HEK293T (cell line): ENCODE data around the gene BZW2.
A peak's percentile ranks its signal among the peaks of the same experiment; 100 is the strongest.

Source experiments
- CTCF ChIA-PET: fragments of 350-600 bp; formaldehyde crosslinking; extraction: SDS; loops from one replicate; lab custom pipeline; 2021; ENCODE audit warnings: antibody characterized with exemption, inconsistent platforms; lab: Yijun Ruan, JAX
- POLR2A ChIA-PET: fragments of 350-600 bp; formaldehyde crosslinking; extraction: SDS; loops from one replicate; lab custom pipeline; 2020; ENCODE audit warnings: antibody characterized with exemption, inconsistent platforms; lab: Yijun Ruan, JAX
- DNase-seq: peaks from one replicate; pipeline ENCODE4 v3.0.0; 2012; ENCODE audit warnings: mixed read lengths; ENCODE audit errors: extremely low spot score
- ARNT ChIP-seq: fragments of 450-650 bp; IDR thresholded peaks from 2 replicates; pipeline ENCODE4 v1.6.1; 2017; ENCODE audit warnings: mild to moderate bottlenecking
- BHLHE40 ChIP-seq: fragments of 450-650 bp; IDR thresholded peaks from 2 replicates; pipeline ENCODE4 v1.6.1; 2016; ENCODE audit warnings: mild to moderate bottlenecking, moderate library complexity, borderline replicate concordance
- CTBP1 ChIP-seq: fragments of 450-650 bp; IDR thresholded peaks from 2 replicates; pipeline ENCODE4 v1.6.1; 2016; ENCODE audit warnings: borderline replicate concordance
- ELF4 ChIP-seq: fragments of 450-650 bp; IDR thresholded peaks from 2 replicates; pipeline ENCODE4 v1.6.1; 2017; ENCODE audit warnings: antibody characterized with exemption
- FOXA1 ChIP-seq: fragments of 450-650 bp; IDR thresholded peaks from 2 replicates; pipeline ENCODE4 v1.6.1; 2016; ENCODE audit warnings: mild to moderate bottlenecking
- FOXK2 ChIP-seq: fragments of 450-650 bp; IDR thresholded peaks from 2 replicates; pipeline ENCODE4 v1.6.1; 2016; ENCODE audit warnings: mild to moderate bottlenecking
- FOXM1 ChIP-seq: fragments of 450-650 bp; IDR thresholded peaks from 2 replicates; pipeline ENCODE4 v1.6.1; 2017; ENCODE audit warnings: mild to moderate bottlenecking, borderline replicate concordance
- HDGF ChIP-seq: fragments of 450-650 bp; IDR thresholded peaks from 2 replicates; pipeline ENCODE4 v1.6.1; 2017; ENCODE audit warnings: antibody characterized with exemption, borderline replicate concordance
- L3MBTL2 ChIP-seq: fragments of 450-650 bp; conservative IDR thresholded peaks from 2 replicates; pipeline ENCODE4 v1.6.1; 2016; ENCODE audit warnings: mild to moderate bottlenecking
- LEF1 ChIP-seq: fragments of 450-650 bp; IDR thresholded peaks from 2 replicates; pipeline ENCODE4 v1.6.1; 2017; ENCODE audit warnings: mild to moderate bottlenecking, borderline replicate concordance
- NFRKB ChIP-seq: fragments of 450-650 bp; IDR thresholded peaks from 2 replicates; pipeline ENCODE4 v1.6.1; 2016; ENCODE audit warnings: mild to moderate bottlenecking, moderate library complexity
- SP1 ChIP-seq: fragments of 450-650 bp; IDR thresholded peaks from 2 replicates; pipeline ENCODE4 v1.6.1; 2017
- SUZ12 ChIP-seq: fragments of 450-650 bp; IDR thresholded peaks from 2 replicates; pipeline ENCODE4 v1.6.1; 2016; ENCODE audit warnings: mild to moderate bottlenecking
- TARDBP ChIP-seq: fragments of 450-650 bp; IDR thresholded peaks from 2 replicates; pipeline ENCODE4 v1.6.1; 2016
- ZNF384 ChIP-seq: fragments of 450-650 bp; IDR thresholded peaks from 2 replicates; pipeline ENCODE4 v1.6.1; 2016
- TF ChIP-seq, protein P1 (sequence below): fragments of 450-650 bp; IDR thresholded peaks from 2 replicates; pipeline ENCODE4 v1.6.1; 2016

Gene BZW2

DNA sequence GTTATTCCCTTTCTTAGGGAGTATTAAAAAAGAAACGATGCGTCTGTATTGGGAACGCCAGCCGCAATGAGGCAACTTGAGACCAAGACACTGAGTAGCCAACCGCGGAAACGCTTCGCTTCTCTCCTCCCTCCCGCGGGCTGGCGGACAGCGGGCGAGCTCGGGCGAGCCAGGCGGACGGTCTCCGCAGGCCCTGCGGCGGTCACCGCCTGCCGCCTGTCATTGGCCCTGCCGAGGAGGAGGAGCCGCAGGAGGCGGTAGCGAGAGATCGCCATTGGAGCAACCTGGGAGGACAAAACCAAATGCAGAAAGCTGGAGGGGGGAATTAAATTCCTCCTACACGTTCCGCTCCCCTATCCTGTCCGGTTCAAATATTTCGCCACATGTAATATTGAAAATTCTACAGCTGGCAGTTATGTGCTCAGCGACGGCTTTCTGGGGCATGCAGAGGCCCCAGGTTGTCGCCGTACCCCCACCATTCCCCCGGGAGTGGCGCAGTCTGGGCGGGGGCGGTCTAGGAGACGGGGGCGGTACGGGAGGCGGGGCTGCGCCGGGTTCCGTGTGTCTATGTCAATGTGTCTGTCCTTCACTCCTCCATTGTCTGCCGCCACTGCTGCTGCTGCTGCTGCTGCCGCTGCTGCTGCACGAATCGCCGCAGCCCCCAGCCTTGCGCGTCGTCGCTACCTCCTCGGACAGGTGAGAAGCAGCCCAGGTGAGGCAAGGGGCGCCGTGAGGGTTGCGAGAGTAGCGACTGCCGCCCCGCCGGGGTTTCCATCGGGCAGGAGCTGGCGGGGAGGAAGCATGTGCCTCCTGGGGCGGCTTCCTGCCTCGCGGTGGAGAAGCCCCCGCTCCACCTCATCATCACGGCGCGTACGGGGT is at the start of gene BZW2, which contains the start of gene ANKMY2:
TSS of gene BZW2 (plus strand) at position 589 of the 879 bp plus-strand sequence. CDS start 19,263 bp downstream, outside the sequence.
TSS of gene ANKMY2 (minus strand) at position 162 of the 879 bp plus-strand sequence. CDS start 181 bp downstream, outside the sequence.
- ChIA-PET CTCF (no interaction called here), POLR2A (interaction anchor here (0.7 to 1.8 kb wide), 12 partner anchors 8 to 290 kb away, joined by 3 to 10 read pairs (median 4); no protein-coding TSS in a partner anchor)
- TF ChIP-seq FOXM1 (peak; percentile 91), SUZ12 (no peak), SP1 (peak; percentile 88), NFRKB (peak; percentile 52; the same call in 1 of the 2 replicates), FOXA1 (no peak), L3MBTL2 (peak; percentile 57; the same call in 1 of the 2 replicates), LEF1 (peak; percentile 24; the same call in 1 of the 2 replicates), BHLHE40 (peak; percentile 95)
- TF ChIP-seq, protein P1, sequence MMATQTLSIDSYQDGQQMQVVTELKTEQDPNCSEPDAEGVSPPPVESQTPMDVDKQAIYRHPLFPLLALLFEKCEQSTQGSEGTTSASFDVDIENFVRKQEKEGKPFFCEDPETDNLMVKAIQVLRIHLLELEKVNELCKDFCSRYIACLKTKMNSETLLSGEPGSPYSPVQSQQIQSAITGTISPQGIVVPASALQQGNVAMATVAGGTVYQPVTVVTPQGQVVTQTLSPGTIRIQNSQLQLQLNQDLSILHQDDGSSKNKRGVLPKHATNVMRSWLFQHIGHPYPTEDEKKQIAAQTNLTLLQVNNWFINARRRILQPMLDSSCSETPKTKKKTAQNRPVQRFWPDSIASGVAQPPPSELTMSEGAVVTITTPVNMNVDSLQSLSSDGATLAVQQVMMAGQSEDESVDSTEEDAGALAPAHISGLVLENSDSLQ = peak; percentile 61; the same call in 1 of the 2 replicates

DNA sequence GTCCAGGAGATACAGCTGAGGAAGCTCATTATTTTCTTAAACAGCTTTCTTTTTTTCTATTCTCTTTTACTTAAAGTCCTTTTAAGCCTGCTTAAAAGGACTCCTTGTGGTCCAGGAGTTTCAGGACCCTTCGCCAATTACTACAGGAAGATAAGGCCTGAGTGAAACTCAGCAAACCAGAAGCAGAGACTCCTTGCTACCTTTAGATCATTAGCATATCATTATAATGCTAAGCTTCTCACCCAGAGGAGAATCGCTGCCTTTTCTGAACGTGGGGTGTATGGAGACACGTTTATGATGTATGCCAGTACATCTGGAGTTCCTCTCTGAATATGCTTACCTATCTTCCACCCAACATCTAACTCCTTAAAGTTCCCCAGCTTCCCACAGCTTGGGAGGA is 48.0 kb upstream of the BZW2 start:
- no peak for DNase-seq
- TF ChIP-seq NFRKB (no peak), FOXM1 (no peak), ZNF384 (no peak), ELF4 (no peak), TARDBP (no peak), BHLHE40 (no peak), CTBP1 (no peak), FOXA1 (no peak), SUZ12 (no peak), ARNT (no peak)
- TF ChIP-seq, protein P1 = no peak
- ChIA-PET POLR2A (interaction anchor here (1.0 kb wide), 1 partner anchor 47 kb away, joined by 3 read pairs; the partner anchor contains the start of gene ANKMY2), CTCF (no interaction called here)

More for the DNA sequence above, at the start of gene BZW2, which contains the start of gene ANKMY2:
- DNase-seq = peak; percentile 93

DNA sequence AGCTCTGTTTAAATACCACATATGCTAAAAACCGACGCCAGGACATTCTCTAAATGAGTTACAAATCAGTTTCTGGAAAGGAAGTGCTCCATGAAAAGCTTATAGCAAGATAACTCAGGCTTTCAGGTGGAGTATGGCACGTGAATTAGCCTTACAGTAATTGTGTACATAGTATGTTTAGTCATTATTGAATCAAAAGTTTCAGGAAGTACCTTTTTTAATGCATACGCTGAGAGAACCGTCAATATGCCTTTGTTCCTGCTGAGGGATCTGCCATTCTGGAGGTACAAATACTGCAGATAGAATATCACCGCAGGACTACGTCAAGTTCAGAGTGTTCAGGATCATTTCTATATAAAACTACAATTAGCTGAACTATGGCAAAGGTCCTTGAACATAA is 46.1 kb upstream of the BZW2 start:
- POLR2A ChIA-PET = no interaction called here
- no peak for TF ChIP-seq CTBP1
- TF ChIP-seq LEF1 = no peak
- DNase-seq = no peak
- CTCF ChIA-PET = no interaction called here

DNA sequence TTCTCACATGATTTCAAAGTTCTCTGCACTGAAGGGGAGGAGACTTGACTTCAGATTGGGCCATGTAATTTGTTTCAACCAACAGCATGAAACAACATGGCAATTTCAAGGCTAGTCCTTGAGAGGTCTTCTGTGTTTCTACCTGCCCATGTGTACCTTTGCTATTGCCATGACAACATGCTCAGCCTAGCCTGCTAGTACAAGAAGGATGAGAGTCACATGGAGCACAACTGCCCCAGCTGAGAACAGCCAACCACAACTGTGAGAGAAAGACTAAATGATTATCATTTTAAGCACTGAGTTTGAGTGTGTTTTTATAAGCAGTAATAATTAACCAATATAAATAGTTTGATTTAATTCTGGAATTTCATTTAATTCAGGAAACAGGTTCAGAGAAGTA is 42.3 kb upstream of the BZW2 start:
- ChIA-PET CTCF (no interaction called here), POLR2A (no interaction called here)
- TF ChIP-seq, protein P1 = no peak
- TF ChIP-seq FOXM1 (no peak), ARNT (no peak), NFRKB (no peak), FOXK2 (no peak), FOXA1 (no peak), SP1 (no peak)
- DNase-seq = no peak

DNA sequence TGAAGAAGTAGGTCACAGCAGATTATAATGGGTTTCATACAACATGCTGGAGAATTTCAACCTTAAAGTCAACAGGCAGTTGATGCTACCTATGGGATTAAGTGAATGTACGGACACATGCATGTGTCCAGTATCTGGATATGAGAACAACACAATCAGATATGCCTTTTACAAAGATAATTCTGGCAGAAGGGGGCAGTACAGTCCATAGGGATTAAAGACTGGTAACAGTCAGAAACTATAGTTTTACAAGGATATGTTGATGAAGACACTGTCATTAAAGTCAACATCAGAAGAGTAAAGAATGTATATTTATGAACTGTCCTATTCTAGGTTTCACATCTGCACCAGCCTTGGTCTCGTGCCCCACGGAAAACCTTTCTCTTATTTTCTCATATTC is 41.9 kb upstream of the BZW2 start:
- DNase-seq = no peak
- POLR2A ChIA-PET = no interaction called here
- no peak for TF ChIP-seq SP1
- TF ChIP-seq ZNF384 = no peak
- no peak for TF ChIP-seq FOXK2
- no peak for TF ChIP-seq HDGF
- no peak for TF ChIP-seq ARNT
- TF ChIP-seq, protein P1 = no peak
- TF ChIP-seq L3MBTL2 = no peak
- TF ChIP-seq FOXM1 = no peak
- no peak for TF ChIP-seq LEF1
- TF ChIP-seq ELF4 = no peak
- CTCF ChIA-PET = no interaction called here

DNA sequence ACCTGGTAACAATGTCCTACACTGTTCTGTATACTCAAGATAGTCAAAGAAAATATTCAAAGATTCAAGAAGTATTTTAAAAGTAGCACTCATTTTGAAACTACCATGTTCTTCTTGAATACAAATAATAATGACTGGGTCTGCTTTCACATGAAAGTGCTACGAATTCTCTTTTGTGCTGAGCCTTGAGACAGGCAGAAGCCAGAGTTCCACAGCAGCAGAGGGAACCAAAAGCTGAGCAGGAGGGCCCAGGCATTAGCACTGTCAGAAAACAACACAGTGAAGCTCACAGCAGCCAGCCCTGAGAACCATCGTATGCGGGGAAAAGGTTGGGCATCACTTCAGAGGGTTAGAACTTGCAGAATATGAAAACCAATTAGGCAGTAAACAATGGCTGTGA is 39.3 kb upstream of the BZW2 start:
- no peak for DNase-seq
- TF ChIP-seq TARDBP (no peak), NFRKB (no peak), BHLHE40 (no peak), ZNF384 (no peak), SP1 (no peak)
- CTCF ChIA-PET = no interaction called here
- POLR2A ChIA-PET = no interaction called here
